Activated T-cell treated with anti-CD3 and anti-CD28 coated beads, Interleukin-2, amount 50 U/mL, for 4 hours (primary cell): ENCODE data around the gene PAH. TPM values are rescaled to one million over a fixed set of nuclear protein-coding genes. Genes with fewer than 3 reads are reported as not detected.

Source experiments
- ATAC-seq, 2 donors: fragments of 200-7000 bp; cut with Tn5 transposase; one replicate each; pipeline ENCODE4 v1.10.0; 2021
- DNase-seq: peaks from one replicate; pipeline ENCODE4 v3.0.0-alpha.2; 2020
- H3K27me3 Mint-ChIP-seq: one replicate; pipeline ENCODE4 v1.8.0; 2021; ENCODE audit warnings: low read depth, mixed read lengths
- H3K36me3 Mint-ChIP-seq: one replicate; pipeline ENCODE4 v1.8.0; 2022; ENCODE audit warnings: mixed read lengths; ENCODE audit not compliant: insufficient read depth
- H3K4me1 Mint-ChIP-seq: one replicate; pipeline ENCODE4 v1.8.0; 2021; ENCODE audit warnings: low read depth, mixed read lengths
- H3K4me3 Mint-ChIP-seq: one replicate; pipeline ENCODE4 v1.8.0; 2021; ENCODE audit warnings: mild to moderate bottlenecking, moderate library complexity, mixed read lengths
- H3K9me3 Mint-ChIP-seq: one replicate; pipeline ENCODE4 v1.8.0; 2021; ENCODE audit warnings: mixed read lengths
- total RNA-seq, 3 donors: library from RNA; stranded (reverse); gene quantifications; one replicate each; pipeline ENCODE4 v1.2.1, GENCODE V29; 2021

The PAH gene
- total RNA-seq, 3 donors from 2014 or later: 0.32 to 0.71 (median 0.46) TPM

GRCh38 chr12:102956738-102957327, 39.8 kb upstream of the PAH start:
- no peak for ATAC-seq
- Mint-ChIP-seq H3K36me3 (no peaks in the 10 kb centered on the region), H3K9me3 (no peaks in the 10 kb centered on the region), H3K4me1 (peaks cover 10% of the 10 kb centered on the region), H3K27me3 (peaks cover 79% of the 10 kb centered on the region), H3K4me3 (peak overlapping the region; percentile 16)
- no peak for DNase-seq

GRCh38 chr12:102955926-102956737, 39.1 kb upstream of the PAH start:
- DNase-seq: no peak
- H3K9me3 Mint-ChIP-seq: no peaks in the 10 kb centered on the region
- no peak overlapping the region for H3K4me3 Mint-ChIP-seq
- no peak for ATAC-seq
- H3K27me3 Mint-ChIP-seq: peaks cover 76% of the 10 kb centered on the region
- H3K36me3 Mint-ChIP-seq: no peaks in the 10 kb centered on the region
- peaks cover 10% of the 10 kb centered on the region for H3K4me1 Mint-ChIP-seq

- ATAC-seq: peak; percentile 49 to 62
- no peaks in the 10 kb centered on the region for H3K36me3 Mint-ChIP-seq
These were observed 37.1 kb upstream of the PAH start for GRCh38 chr12:102954134-102954533.

GRCh38 chr12:102953221-102953620, 36.2 kb upstream of the PAH start:
- peaks cover 74% of the 10 kb centered on the region for H3K27me3 Mint-ChIP-seq
- H3K4me1 Mint-ChIP-seq: peaks cover 12% of the 10 kb centered on the region
- H3K9me3 Mint-ChIP-seq: no peaks in the 10 kb centered on the region
- H3K36me3 Mint-ChIP-seq: no peaks in the 10 kb centered on the region
- no peak overlapping the region for H3K4me3 Mint-ChIP-seq
- no peak for DNase-seq
- ATAC-seq: no peak

More at GRCh38 chr12:102954134-102954533, 37.1 kb upstream of the PAH start:
- DNase-seq: no peak
- Mint-ChIP-seq H3K9me3 (no peaks in the 10 kb centered on the region), H3K4me1 (peaks cover 14% of the 10 kb centered on the region), H3K27me3 (peaks cover 77% of the 10 kb centered on the region), H3K4me3 (no peak overlapping the region)

GRCh38 chr12:102951841-102952240, 34.8 kb upstream of the PAH start:
- Mint-ChIP-seq H3K4me3 (no peak overlapping the region), H3K9me3 (no peaks in the 10 kb centered on the region), H3K27me3 (peaks cover 76% of the 10 kb centered on the region), H3K36me3 (no peaks in the 10 kb centered on the region), H3K4me1 (peaks cover 6% of the 10 kb centered on the region)
- no peak for DNase-seq
- no peak for ATAC-seq

GRCh38 chr12:102950950-102951619, 34.0 kb upstream of the PAH start:
- H3K27me3 Mint-ChIP-seq: peaks cover 76% of the 10 kb centered on the region
- no peaks in the 10 kb centered on the region for H3K36me3 Mint-ChIP-seq
- no peak for DNase-seq
- no peaks in the 10 kb centered on the region for H3K9me3 Mint-ChIP-seq
- ATAC-seq: no peak
- peaks cover 6% of the 10 kb centered on the region for H3K4me1 Mint-ChIP-seq
- no peak overlapping the region for H3K4me3 Mint-ChIP-seq

- peaks cover 4% of the 10 kb centered on the region for H3K4me1 Mint-ChIP-seq
These were observed 33.3 kb upstream of the PAH start for GRCh38 chr12:102950107-102950949.

GRCh38 chr12:102948941-102949352, 31.9 kb upstream of the PAH start:
- no peak for ATAC-seq

More at GRCh38 chr12:102950107-102950949, 33.3 kb upstream of the PAH start:
- Mint-ChIP-seq H3K36me3 (no peaks in the 10 kb centered on the region), H3K9me3 (no peaks in the 10 kb centered on the region), H3K4me3 (no peak overlapping the region), H3K27me3 (peaks cover 68% of the 10 kb centered on the region)
- ATAC-seq (peak in 1 of 2 donors; percentile 27), DNase-seq (no peak)

GRCh38 chr12:102946042-102946441, 29.0 kb upstream of the PAH start:
- H3K4me1 Mint-ChIP-seq: peaks cover 4% of the 10 kb centered on the region
- peaks cover 39% of the 10 kb centered on the region for H3K27me3 Mint-ChIP-seq
- no peak overlapping the region for H3K4me3 Mint-ChIP-seq
- DNase-seq (no peak), ATAC-seq (no peak)
- H3K36me3 Mint-ChIP-seq: no peaks in the 10 kb centered on the region
- no peaks in the 10 kb centered on the region for H3K9me3 Mint-ChIP-seq

More at GRCh38 chr12:102948941-102949352, 31.9 kb upstream of the PAH start:
- no peak overlapping the region for H3K4me3 Mint-ChIP-seq
- peaks cover 55% of the 10 kb centered on the region for H3K27me3 Mint-ChIP-seq
- no peaks in the 10 kb centered on the region for H3K9me3 Mint-ChIP-seq
- DNase-seq: peak; percentile 43
- H3K4me1 Mint-ChIP-seq: peaks cover 4% of the 10 kb centered on the region
- no peaks in the 10 kb centered on the region for H3K36me3 Mint-ChIP-seq

- Mint-ChIP-seq H3K9me3 (no peaks in the 10 kb centered on the region), H3K27me3 (peaks cover 14% of the 10 kb centered on the region), H3K4me1 (no peaks in the 10 kb centered on the region), H3K4me3 (no peak overlapping the region), H3K36me3 (no peaks in the 10 kb centered on the region)
- DNase-seq (no peak), ATAC-seq (no peak)
These were observed 22.7 kb upstream of the PAH start for GRCh38 chr12:102939670-102940222.

- Mint-ChIP-seq H3K4me1 (no peaks in the 10 kb centered on the region), H3K4me3 (no peak overlapping the region), H3K36me3 (no peaks in the 10 kb centered on the region), H3K27me3 (peaks cover 14% of the 10 kb centered on the region), H3K9me3 (no peaks in the 10 kb centered on the region)
- DNase-seq (no peak), ATAC-seq (no peak)
These were observed 22.0 kb upstream of the PAH start for GRCh38 chr12:102939059-102939458.

- H3K27me3 Mint-ChIP-seq: peaks cover 15% of the 10 kb centered on the region
- DNase-seq (no peak), ATAC-seq (no peak)
- no peaks in the 10 kb centered on the region for H3K36me3 Mint-ChIP-seq
- no peaks in the 10 kb centered on the region for H3K9me3 Mint-ChIP-seq
- H3K4me3 Mint-ChIP-seq: no peak overlapping the region
- H3K4me1 Mint-ChIP-seq: no peaks in the 10 kb centered on the region
These were observed 16.1 kb upstream of the PAH start for GRCh38 chr12:102933168-102933567.

- no peaks in the 10 kb centered on the region for H3K4me1 Mint-ChIP-seq
- H3K36me3 Mint-ChIP-seq: no peaks in the 10 kb centered on the region
- ATAC-seq (no peak), DNase-seq (no peak)
- H3K4me3 Mint-ChIP-seq: no peak overlapping the region
- H3K27me3 Mint-ChIP-seq: peaks cover 8% of the 10 kb centered on the region
- H3K9me3 Mint-ChIP-seq: no peaks in the 10 kb centered on the region
These were observed 10.2 kb upstream of the PAH start for GRCh38 chr12:102927220-102927619.

- DNase-seq (no peak), ATAC-seq (no peak)
- H3K4me3 Mint-ChIP-seq: no peak overlapping the region
- peaks cover 4% of the 10 kb centered on the region for H3K4me1 Mint-ChIP-seq
- H3K36me3 Mint-ChIP-seq: no peaks in the 10 kb centered on the region
- no peaks in the 10 kb centered on the region for H3K9me3 Mint-ChIP-seq
- peaks cover 13% of the 10 kb centered on the region for H3K27me3 Mint-ChIP-seq
These were observed 4.2 kb upstream of the PAH start for GRCh38 chr12:102921240-102921639.
